ENCODE data around the gene TIMP3. TPM values are rescaled to one million over a fixed set of nuclear protein-coding genes. Genes with fewer than 3 reads are reported as not detected.

TIMP3 gene
- total RNA-seq, 1 experiment from 2014 or later: 0.87 TPM

DNA sequence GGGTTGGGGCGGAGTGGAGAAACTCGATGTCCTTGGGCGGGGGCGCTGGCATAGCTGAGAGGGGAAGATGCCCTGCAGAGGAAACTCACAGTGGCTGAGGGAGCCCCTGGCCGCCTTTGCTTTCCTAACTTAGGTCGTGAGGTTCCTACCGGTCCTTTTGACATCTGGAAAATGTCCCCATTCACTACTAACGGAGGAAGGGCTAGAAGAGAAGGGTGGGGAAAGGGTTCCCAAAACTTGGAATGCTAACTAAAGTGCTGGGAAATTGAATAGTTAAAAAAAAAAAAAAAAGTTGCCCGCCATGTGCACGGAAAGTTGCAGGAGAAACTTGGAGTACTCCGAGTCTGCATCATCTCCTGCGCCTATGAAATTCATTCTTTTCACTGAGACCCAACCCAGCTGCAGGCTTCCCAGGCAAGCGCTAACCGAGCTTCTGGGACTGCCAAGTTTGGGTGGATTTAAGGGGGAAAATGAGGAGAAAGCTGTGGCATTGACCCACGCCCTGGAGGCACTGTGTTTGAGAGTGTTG is 796 bp downstream of the TIMP3 start:
- H3K4ac ChIP-seq (ENCODE audit: low read depth, low read length): no peak overlapping the region
- Mint-ChIP-seq H3K4me3 (peak overlapping the region; percentile 59 to 83), H3K36me3 (ENCODE audit: insufficient read depth in 1 of 3, low read depth in 3 of 3) (peaks cover 0 to 8% (median 0%) of the 10 kb centered on the region in 3 experiments; a peak in 2 of 7 replicates), H3K27ac (no peak overlapping the region; a peak in 2 of 7 replicates), H3K27me3 (ENCODE audit: low read depth) (peaks cover 42% of the 10 kb centered on the region), H3K4me1 (peaks cover 30 to 52% of the 10 kb centered on the region in 2 experiments), H3K9me3 (no peaks in the 10 kb centered on the region)
- no peak for DNase-seq
- no peak overlapping the region for H2AK5ac ChIP-seq (ENCODE audit: insufficient read length, low read length)
- H2BK120ac ChIP-seq (ENCODE audit: low read depth, low read length, poor library complexity, severe bottlenecking): no peak overlapping the region
- H3K56ac ChIP-seq (ENCODE audit: insufficient read length, low read depth, low read length): no peak overlapping the region
- no peak overlapping the region for H4K5ac ChIP-seq (ENCODE audit: insufficient read length, low read depth, low read length)
- H2BK20ac ChIP-seq (ENCODE audit: low read depth, low read length, poor library complexity, severe bottlenecking): no peak overlapping the region
- H4K20me1 ChIP-seq (ENCODE audit: control insufficient read depth, insufficient read depth, insufficient read length): peaks cover 3% of the 10 kb centered on the region
- no peak overlapping the region for H4K91ac ChIP-seq (ENCODE audit: insufficient read length, low read depth, low read length)
- no peak overlapping the region for H2BK12ac ChIP-seq (ENCODE audit: insufficient read length, low read depth, low read length)
- H2AFZ ChIP-seq (ENCODE audit: low read length): no peak overlapping the region
- no peak overlapping the region for H3K18ac ChIP-seq (ENCODE audit: insufficient read length, low read depth, low read length)
- H3K14ac ChIP-seq (ENCODE audit: insufficient read depth, low read length): no peak overlapping the region
- H3K27ac ChIP-seq (ENCODE audit: insufficient read length, low read depth, low read length): no peak overlapping the region
- H3K4me2 ChIP-seq (ENCODE audit: insufficient read depth, insufficient read length, low read length): peak overlapping the region; percentile 83
- no peaks in the 10 kb centered on the region for H3K79me2 ChIP-seq (ENCODE audit: insufficient read depth, low read length)
- no peak overlapping the region for H3K9ac ChIP-seq (ENCODE audit: extremely low read depth, insufficient read length, low read length)
- peaks cover 6% of the 10 kb centered on the region; the same call in 1 of the 2 replicates for H3K27me3 ChIP-seq (ENCODE audit: insufficient read depth, low read length)
- WGBS (ENCODE audit: extremely low coverage, insufficient read length, low lambda C conversion rate): no CpG with 5 or more reads among the region's 15 CpGs
- H4K8ac ChIP-seq (replicated peaks; ENCODE audit: insufficient read length, low read depth, low read length): no peak overlapping the region
- H3K9me3 ChIP-seq (ENCODE audit: control insufficient read depth, low read depth, low read length): no peaks in the 10 kb centered on the region
- no peaks in the 10 kb centered on the region for H3K4me1 ChIP-seq (ENCODE audit: insufficient read depth, low read length)
- no peak overlapping the region for H2BK5ac ChIP-seq (ENCODE audit: insufficient read length, low read length)
- H3K23ac ChIP-seq (ENCODE audit: insufficient read length, low read depth, low read length): no peak overlapping the region
- H3K79me1 ChIP-seq (ENCODE audit: insufficient read depth, low read depth, low read length, poor library complexity, severe bottlenecking): no peaks in the 10 kb centered on the region
- H3T11ph ChIP-seq (ENCODE audit: low read length): no peak overlapping the region
- H3K23me2 ChIP-seq (ENCODE audit: insufficient read length, low read depth, low read length, poor library complexity, severe bottlenecking): peaks cover 9% of the 10 kb centered on the region
- no peak overlapping the region; the same call in 1 of the 2 replicates for H2BK15ac ChIP-seq (ENCODE audit: low read depth, low read length)
- TF ChIP-seq, protein P1, sequence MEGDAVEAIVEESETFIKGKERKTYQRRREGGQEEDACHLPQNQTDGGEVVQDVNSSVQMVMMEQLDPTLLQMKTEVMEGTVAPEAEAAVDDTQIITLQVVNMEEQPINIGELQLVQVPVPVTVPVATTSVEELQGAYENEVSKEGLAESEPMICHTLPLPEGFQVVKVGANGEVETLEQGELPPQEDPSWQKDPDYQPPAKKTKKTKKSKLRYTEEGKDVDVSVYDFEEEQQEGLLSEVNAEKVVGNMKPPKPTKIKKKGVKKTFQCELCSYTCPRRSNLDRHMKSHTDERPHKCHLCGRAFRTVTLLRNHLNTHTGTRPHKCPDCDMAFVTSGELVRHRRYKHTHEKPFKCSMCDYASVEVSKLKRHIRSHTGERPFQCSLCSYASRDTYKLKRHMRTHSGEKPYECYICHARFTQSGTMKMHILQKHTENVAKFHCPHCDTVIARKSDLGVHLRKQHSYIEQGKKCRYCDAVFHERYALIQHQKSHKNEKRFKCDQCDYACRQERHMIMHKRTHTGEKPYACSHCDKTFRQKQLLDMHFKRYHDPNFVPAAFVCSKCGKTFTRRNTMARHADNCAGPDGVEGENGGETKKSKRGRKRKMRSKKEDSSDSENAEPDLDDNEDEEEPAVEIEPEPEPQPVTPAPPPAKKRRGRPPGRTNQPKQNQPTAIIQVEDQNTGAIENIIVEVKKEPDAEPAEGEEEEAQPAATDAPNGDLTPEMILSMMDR (conservative IDR thresholded peaks at IDR 0.05): no peak
